Keratinocyte (primary cell): ENCODE measurements around the gene ZBTB14. TPM values are rescaled to one million over a fixed set of nuclear protein-coding genes. Genes with fewer than 3 reads are reported as not detected.

Experiments
- DNase-seq: peaks from one replicate; pipeline ENCODE4 v3.0.0-alpha.2; 2011; ENCODE audit warnings: low read depth, missing footprints, low spot score
- FAIRE-seq: peaks from 2 replicates; lab custom pipeline; 2011; peaks lifted over from hg19 to GRCh38; lab: Jason Lieb, UNC
- H2AFZ ChIP-seq: 2 replicates; pipeline ENCODE4 v1.6.0; 2012; ENCODE audit warnings: low read length, control low read depth, inconsistent platforms; ENCODE audit not compliant: control insufficient read depth
- H3K27ac ChIP-seq: 2 replicates; pipeline ENCODE4 v1.5.1; 2011; ENCODE audit warnings: low read length; ENCODE audit not compliant: control insufficient read depth, insufficient read depth
- H3K27me3 ChIP-seq: 3 replicates; pipeline ENCODE4 v1.6.0; 2011; ENCODE audit warnings: low read length; ENCODE audit not compliant: control insufficient read depth, insufficient read depth; ENCODE audit errors: extremely low read depth
- H3K36me3 ChIP-seq, 2 experiments: 2 replicates in 1 of 2; 3 replicates in 1 of 2; pipeline ENCODE4 v1.5.1; 2011; ENCODE audit warnings: low read length in 2 of 2, mild to moderate bottlenecking in 1 of 2; ENCODE audit not compliant: control insufficient read depth in 2 of 2, insufficient read depth in 2 of 2; ENCODE audit errors: extremely low read depth in 1 of 2
- H3K4me1 ChIP-seq: 3 replicates; pipeline ENCODE4 v1.5.1; 2011; ENCODE audit warnings: low read length; ENCODE audit not compliant: control insufficient read depth, insufficient read depth; ENCODE audit errors: extremely low read depth
- H3K4me2 ChIP-seq: 3 replicates; pipeline ENCODE4 v1.6.0; 2011; ENCODE audit warnings: low read depth, low read length; ENCODE audit not compliant: control insufficient read depth, insufficient read depth; ENCODE audit errors: extremely low read depth
- H3K4me3 ChIP-seq, 3 experiments: fragments of 200-600 bp in 1 of 3; sonication (generic) in 1 of 3; 2 replicates in 2 of 3; 3 replicates in 1 of 3; pipeline ENCODE4 v1.5.1; 2011 to 2016; ENCODE audit warnings: low read length in 3 of 3, mild to moderate bottlenecking in 3 of 3, control low read depth in 2 of 3, inconsistent platforms in 1 of 3, low read depth in 1 of 3, mixed read lengths in 1 of 3, mixed run types in 1 of 3, moderate library complexity in 1 of 3; ENCODE audit not compliant: control insufficient read depth in 2 of 3, insufficient read depth in 2 of 3; ENCODE audit errors: extremely low read depth in 1 of 3
- H3K79me2 ChIP-seq: 2 replicates; pipeline ENCODE4 v1.6.0; 2012; ENCODE audit warnings: low read length; ENCODE audit not compliant: control insufficient read depth, insufficient read depth
- H3K9ac ChIP-seq: 3 replicates; pipeline ENCODE4 v1.6.0; 2011; ENCODE audit warnings: low read length; ENCODE audit not compliant: control insufficient read depth, insufficient read depth; ENCODE audit errors: extremely low read depth
- H3K9me1 ChIP-seq: 3 replicates; pipeline ENCODE4 v1.6.0; 2011; ENCODE audit warnings: low read length; ENCODE audit not compliant: control insufficient read depth, insufficient read depth; ENCODE audit errors: extremely low read depth
- H3K9me3 ChIP-seq: 2 replicates; pipeline ENCODE4 v1.5.1; 2012; ENCODE audit warnings: low read depth, low read length; ENCODE audit not compliant: control insufficient read depth
- H4K20me1 ChIP-seq: 3 replicates; pipeline ENCODE4 v1.6.0; 2011; ENCODE audit warnings: low read length; ENCODE audit not compliant: control insufficient read depth, insufficient read depth; ENCODE audit errors: extremely low read depth
- CTCF ChIP-seq, 3 experiments: IDR thresholded peaks in 1 of 3; conservative IDR thresholded peaks in 1 of 3; optimal IDR thresholded peaks in 1 of 3; 2 replicates in 2 of 3; 3 replicates in 1 of 3; pipeline versions ENCODE3 to v1.5.1; 2011; ENCODE audit warnings: low read length in 3 of 3, mild to moderate bottlenecking in 3 of 3, moderate library complexity in 2 of 3, control low read depth in 1 of 3, inconsistent platforms in 1 of 3; ENCODE audit not compliant: insufficient read depth in 2 of 3; ENCODE audit errors: extremely low read depth in 1 of 3
- EZH2 ChIP-seq: IDR thresholded peaks from one replicate; pipeline ENCODE4 v1.6.1; 2012; ENCODE audit warnings: inconsistent platforms, mild to moderate bottlenecking, low read length, moderate library complexity
- dilution Hi-C: fragments of 300-500 bp; cut with MboI; formaldehyde crosslinking; loops from one replicate; pipeline ENCODE4 v1.7.0; 2020; ENCODE audit warnings: low sequenced_read_pairs; ENCODE audit not compliant: extremely low pct_ligation_motif_present
- polyA plus RNA-seq, 5 experiments: library from polyadenylated mRNA; depleted of rRNA in 3 of 5; stranded (reverse) in 3 of 5; stranded (forward) in 1 of 5; unstranded in 1 of 5; fragments of >200 nt; gene quantifications; 1 replicate in 1 of 5; 2 replicates in 3 of 5; 3 replicates in 1 of 5; pipeline versions ENCODE4 v1.2.1 to v1.2.3, GENCODE V29; 2011 to 2012; ENCODE audit warnings: missing spikeins in 2 of 5, low read depth in 1 of 5, low replicate concordance in 1 of 5

The ZBTB14 gene
- polyA plus RNA-seq, 1 donor (not counting 4 experiments of a cell fraction or from before 2014, with no cell fraction given), result 9.1 TPM

DNA sequence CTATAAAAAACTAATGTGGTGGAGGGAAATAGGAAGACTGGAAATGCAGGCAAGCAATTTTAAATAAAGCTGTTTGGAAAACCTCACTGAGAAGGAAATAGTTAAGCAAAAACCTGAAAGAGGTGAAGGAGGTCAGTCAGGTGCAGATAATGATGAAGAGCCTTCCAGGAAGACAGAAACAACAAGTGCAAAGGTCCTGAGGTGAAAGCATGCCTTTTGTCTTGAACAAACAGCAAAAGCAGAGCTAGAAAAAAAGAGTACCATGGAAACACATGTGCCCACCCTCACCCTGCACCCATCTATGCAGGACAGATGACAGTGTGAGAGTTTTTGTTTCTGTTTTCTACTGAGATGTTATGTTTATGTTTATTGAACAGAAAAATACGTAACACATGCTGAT lies 8.1 kb upstream of the ZBTB14 start:
- no peak for TF ChIP-seq EZH2
- no peak for TF ChIP-seq CTCF (optimal IDR thresholded peaks at IDR 0.05 in 1 of 3, IDR thresholded peaks at IDR 0.05 in 1 of 3, conservative IDR thresholded peaks at IDR 0.05 in 1 of 3; ENCODE audit: extremely low read depth in 1 of 3, insufficient read depth in 2 of 3, low read length in 3 of 3)
- no peak overlapping the region for H3K27ac ChIP-seq
- H3K9me3 ChIP-seq, result no peaks in the 10 kb centered on the region
- H3K4me3 ChIP-seq, result no peak overlapping the region
- DNase-seq (no peak), FAIRE-seq (no peak)
- H2AFZ ChIP-seq, result no peak overlapping the region
- dilution Hi-C loops, result no loop called here
- no peaks in the 10 kb centered on the region for H3K9me1 ChIP-seq
- peaks cover 6% of the 10 kb centered on the region for H3K27me3 ChIP-seq
- H3K79me2 ChIP-seq, result no peaks in the 10 kb centered on the region
- H3K4me1 ChIP-seq, result no peaks in the 10 kb centered on the region
- H3K4me2 ChIP-seq, result no peak overlapping the region
- no peaks in the 10 kb centered on the region for H3K36me3 ChIP-seq
- H4K20me1 ChIP-seq, result no peaks in the 10 kb centered on the region
- no peak overlapping the region for H3K9ac ChIP-seq

DNA sequence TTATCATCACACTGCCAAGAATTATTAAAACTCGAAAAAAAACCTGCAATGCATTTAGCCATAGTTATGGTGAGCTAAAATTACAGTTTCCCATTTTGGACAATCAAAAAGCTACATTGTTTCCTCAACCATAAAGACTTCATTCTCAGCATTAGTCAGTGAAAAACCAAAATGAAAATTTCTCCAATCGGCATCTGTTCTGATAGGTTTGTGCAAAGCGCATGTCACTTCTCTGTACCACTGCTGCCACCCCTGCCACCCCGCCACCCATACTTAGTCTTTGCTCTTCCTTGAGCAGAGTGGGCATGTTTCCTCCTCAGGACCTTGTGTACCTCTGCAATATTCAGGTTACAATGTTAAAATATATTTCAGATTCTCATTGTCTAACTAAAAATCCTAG lies 7.1 kb upstream of the ZBTB14 start:
- Histone ChIP-seq H4K20me1 (no peaks in the 10 kb centered on the region), H3K4me2 (no peak overlapping the region), H2AFZ (no peak overlapping the region), H3K79me2 (no peaks in the 10 kb centered on the region), H3K27me3 (peaks cover 9% of the 10 kb centered on the region), H3K36me3 (no peaks in the 10 kb centered on the region), H3K9me3 (no peaks in the 10 kb centered on the region), H3K27ac (no peak overlapping the region), H3K4me1 (no peaks in the 10 kb centered on the region), H3K9ac (no peak overlapping the region), H3K9me1 (no peaks in the 10 kb centered on the region), H3K4me3 (no peak overlapping the region)
- DNase-seq (no peak), FAIRE-seq (no peak)
- dilution Hi-C loops, result no loop called here
- TF ChIP-seq EZH2 (no peak), CTCF (optimal IDR thresholded peaks at IDR 0.05 in 1 of 3, IDR thresholded peaks at IDR 0.05 in 1 of 3, conservative IDR thresholded peaks at IDR 0.05 in 1 of 3; ENCODE audit: extremely low read depth in 1 of 3, insufficient read depth in 2 of 3, low read length in 3 of 3) (no peak)
